GM18868 (cell line): ENCODE data around the gene PROB1.
"Not testable (repeated sequence)": the region's sequence is repeated elsewhere in the genome, so short reads cannot be mapped to it uniquely, and the experiment has no call there.

Experiments
- ATAC-seq: cut with Tn5 transposase; IDR thresholded peaks from one replicate; pipeline ENCODE4 v1.9.1; 2021; ENCODE audit warnings: mild to moderate bottlenecking, moderate library complexity; ENCODE audit not compliant: unreplicated experiment

Gene PROB1

GRCh38 chr5:139393497-139394122 lies 1.3 kb downstream of the PROB1 start:
- ATAC-seq: no peak

DNA sequence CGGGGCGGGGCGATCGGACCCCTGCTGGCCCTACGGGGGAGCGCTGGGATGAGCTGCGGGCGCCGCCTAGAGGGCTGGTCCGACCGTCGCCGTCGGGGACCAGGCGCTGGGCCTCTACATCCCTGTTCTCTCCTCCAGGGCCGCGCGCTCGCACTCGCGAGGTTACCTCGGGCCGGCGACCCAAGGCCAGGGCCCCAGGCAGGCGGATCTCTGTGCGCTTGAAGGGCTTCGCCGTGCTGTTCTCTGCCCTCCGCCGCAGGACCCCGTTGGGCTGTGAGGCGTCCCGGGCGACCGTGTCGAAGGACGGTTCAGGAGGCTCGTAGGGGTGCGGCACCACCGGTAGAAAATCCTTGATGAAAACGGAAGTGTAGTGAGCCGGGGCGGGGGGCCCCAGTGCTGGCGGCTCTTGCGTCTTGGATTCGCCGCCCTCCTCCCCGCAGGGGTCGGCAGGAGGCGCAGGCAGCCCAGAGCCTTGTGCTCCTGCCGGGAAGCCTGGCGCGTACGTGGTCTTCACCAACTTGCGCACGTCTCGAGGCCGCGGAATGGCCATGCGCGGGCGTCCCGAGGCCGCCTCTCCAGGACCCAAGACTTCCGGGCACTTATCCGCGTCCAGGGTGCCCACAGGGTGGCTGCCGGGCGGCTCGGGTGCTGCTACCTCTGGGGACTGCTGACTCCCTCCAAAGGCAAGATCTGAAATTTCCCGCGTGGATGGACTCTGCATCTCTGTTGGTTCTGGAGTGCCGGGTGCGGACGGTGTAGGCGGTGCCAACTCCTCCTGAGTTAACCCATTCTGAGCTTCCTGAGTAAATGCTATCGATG lies 2.0 kb downstream of the PROB1 start:
- ATAC-seq: peak; percentile 48

DNA sequence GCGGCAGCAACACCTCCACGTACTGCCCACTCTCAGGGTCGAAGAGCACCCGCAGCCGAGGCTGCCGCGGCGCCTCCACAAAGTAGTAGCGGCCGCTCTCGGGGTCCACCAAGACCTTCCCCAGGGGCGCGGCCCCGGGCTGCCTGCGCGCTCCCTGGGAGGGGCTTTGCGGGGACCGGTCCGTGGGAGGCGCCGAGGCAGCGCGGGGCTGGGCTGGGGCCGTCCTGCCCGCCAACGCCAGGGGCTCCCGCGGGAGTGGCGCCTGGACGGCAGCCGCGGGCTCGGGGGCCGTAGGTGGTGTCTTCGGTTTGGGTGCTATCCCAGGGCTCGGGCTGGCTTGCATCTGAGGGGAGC lies 2.6 kb downstream of the PROB1 start:
- ATAC-seq: no peak

DNA sequence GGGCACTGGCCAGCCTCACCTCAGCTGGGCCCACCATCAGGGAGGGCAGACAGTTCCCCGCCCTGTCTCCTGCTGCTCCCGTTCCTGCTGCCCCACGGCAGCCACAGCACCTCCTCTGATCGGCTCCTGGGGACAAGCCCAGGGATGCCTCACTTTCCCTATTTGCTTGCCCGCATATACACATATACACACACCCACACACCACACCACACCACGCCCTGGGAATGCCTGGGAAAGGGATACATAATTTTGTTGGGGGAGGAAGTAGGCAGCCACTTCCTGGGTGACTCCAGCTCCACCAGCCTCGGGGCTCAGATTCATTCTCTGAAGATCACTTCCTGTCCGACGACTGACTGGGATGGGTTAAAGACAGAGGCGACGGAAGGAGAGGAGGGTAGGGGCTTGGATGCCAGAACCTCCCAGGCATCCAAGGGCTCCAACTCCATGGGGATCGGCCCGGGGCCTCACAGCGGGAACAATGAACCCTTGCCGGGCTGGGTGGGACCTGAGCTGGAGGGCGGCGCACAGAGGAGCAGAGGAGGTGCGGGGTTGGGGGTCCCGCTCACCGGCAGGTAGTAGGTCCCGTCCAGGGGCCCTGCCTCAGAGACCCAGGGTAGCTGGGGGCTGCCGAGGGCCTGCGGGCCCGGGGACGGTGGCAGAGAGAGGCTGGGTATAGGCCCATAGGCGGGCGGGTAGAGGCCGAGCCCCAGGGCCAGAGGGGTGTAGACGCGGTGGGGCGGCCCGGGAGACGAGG lies 3.2 kb downstream of the PROB1 start:
- ATAC-seq: no peak

DNA sequence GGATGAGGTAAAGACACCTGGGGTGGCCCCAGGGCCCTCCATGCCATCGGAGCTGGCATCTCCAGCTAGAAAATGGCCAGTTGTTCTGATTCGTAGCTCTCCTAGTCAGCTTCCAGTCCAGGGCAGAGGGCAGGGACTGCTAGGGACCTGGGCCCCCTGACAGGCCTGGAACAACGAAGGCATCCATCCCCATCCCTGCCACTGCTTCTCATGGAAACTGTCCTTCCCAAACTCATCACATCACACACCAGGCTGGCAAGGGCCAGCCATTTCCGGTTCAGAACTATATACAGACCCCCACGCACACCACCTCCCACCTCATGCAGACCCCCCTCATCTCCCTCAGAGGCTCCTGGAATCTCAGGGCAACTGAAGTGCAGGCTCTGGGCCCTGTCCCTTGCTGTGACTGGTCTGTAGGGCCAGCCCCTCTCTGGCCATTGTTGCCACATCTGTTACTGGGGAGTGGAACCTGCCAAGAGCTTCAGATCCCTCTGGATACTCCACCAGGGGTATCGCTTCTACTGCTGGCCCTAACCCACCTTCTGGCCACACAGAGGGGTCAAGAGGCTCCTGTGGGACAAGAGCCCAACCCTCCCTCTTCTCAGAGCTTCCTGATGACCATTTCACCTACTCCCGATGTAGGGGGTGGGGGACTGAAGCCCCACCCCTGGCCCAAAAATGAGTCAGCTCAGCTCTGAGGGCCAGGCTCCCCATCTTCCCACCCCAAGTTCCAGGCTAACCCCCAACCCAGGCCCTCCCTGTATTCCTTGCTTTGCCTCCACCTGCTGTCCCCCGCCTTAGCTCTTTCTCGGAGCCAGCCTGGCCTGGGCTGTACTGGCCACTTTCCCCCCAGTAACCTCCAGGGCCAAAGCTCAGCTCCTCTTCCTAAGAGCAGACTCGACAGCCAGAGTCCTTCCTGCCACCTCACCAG lies 4.0 kb downstream of the PROB1 start:
- ATAC-seq: no peak

DNA sequence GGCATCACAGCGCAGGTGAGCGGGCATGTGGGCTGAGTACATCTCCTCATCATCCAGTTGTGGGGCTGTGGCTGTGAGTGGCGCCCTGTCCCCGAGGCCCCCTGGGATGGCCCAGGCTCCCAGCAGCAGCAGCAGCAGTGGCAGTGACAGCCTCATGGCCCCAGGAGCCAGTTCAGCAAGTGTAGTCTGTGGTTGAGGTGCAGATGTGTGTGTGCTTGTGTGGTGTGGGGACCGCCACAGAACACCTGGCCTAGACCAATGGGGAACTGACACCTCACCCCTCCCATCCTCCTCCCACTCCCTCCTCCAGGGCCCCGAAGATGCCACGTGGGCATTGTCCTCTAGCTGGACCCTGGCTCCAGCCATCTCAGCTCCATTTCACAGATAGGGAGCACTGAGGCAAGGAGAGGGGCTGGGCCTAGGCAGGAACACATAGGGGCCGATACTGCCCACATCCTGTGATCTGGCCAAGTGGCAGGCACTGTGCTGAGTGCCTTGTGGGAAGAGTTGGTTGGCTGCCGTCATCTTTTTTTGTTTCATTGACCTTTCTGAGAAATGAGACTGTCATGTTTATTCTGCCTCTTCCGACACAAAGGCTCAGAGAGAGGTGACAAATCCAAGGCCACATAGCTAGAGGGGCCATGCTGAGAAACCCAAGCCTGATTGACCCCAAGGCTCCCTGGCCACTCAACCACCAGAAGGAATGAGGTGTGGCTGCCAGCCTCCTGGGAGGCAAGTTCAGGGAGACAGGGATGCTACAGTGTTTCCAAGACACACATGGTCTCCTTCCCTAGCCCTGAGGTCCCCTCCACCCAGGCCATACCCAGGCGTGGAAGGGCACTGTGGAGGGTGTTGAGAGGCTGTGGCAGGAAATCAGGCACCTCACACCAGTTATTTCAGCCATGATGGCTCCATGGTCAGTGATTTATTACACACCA lies 4.9 kb downstream of the PROB1 start, which contains the start of gene MZB1:
Gene MZB1 (minus strand): TSS at position 213 of the 938 bp plus-strand sequence. CDS start 57 bp downstream, at position 156.
- peak; percentile 46 for ATAC-seq

DNA sequence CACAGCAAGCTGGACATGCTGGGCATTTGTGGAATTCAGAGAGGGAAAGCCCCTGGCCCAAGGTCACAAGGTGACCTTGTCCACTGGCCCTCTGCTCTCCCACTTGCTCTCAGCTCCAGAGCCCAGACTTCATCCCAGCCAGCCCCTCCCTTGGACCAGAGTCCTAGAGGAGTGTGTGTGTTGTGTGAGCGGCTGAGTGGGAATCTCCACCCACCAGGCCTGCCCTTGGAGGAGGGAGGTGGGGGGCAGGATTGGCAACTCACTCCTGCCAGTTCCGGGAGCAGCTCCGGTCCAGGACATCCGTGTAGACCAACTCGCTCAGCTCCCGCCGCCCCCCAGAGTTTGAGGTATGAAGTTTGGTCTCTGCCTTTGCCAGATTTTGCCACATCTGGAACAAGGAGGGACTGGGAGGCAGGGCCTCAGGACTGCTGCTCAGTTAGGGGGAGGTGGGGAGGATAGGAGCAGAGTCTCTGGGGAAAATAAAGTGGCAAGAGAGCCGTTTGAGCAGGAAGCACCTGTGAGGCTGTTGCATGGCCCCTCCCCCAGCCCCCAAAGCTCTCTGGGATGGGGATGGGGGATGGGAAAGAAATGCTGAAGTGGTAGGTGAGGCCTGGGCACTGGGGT lies 6.6 kb downstream of the PROB1 start:
- ATAC-seq: no peak

GRCh38 chr5:139387611-139388197 lies 7.2 kb downstream of the PROB1 start:
- no peak for ATAC-seq

DNA sequence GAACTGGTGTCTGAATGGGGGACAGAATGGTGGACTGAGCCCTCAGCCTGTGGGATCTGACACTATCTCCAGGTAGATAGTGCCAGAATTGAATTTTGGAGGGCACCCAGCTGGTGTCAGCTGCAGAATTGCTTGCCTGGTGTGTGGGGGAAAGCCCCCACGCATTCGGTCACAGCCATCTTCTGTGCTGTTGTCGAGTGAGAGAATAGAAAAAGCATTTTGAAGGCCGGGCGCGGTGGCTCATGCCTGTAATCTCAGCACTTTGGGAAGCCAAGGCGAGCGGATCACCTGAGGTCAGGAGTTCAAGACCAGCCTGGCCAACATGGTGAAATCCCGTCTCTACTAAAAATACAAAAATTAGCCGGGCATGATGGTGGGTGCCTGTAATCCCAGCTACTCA lies 7.9 kb downstream of the PROB1 start:
- ATAC-seq: not testable (repeated sequence)

GRCh38 chr5:139386050-139386438 lies 8.9 kb downstream of the PROB1 start:
- ATAC-seq: no peak

DNA sequence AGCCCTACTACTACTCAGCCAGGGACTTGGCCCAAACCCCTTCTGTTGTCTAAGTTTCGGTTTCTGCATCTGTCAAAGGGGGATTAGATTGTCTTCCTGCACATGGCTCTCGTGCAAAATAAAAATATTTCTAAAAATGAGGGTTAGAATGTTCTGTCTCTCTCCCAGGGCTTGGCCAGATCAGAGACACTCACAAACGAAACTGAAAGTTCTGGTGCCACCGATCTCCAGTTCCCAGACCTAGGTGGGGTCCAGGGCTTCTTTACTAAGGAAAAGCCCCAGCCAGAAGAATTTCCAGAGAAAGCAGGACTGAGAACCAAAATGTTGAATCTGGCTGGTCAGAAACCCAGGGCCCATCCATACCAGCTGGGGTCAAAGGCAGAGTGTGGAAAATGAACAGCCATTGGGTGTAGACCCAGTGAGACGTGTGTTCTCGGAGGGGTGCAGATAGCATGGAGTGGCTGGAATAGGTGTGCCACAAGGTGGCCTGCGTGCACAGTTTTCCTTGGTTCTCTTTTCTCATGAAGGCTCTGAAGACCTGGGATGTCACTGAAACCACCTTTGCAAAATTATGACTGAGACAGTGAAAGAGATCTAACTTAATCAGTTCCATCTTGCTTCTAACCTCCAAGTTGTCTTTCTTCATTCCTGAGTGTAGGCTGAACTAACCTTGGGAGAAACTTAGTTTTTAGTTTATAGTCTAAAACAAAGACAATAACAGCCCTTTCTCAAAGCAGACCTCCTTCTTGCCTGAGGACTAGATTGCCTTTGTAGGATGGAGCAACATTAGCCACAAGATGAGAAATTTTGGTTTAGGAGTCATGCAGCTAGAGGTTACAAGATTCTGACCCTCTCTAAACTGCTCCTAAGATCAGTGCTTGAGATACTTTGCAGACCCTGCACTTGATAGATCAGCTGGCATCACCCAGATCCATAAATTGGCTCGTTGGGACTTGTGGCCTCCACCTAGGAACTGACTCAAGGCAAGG lies 9.5 kb downstream of the PROB1 start:
- no peak for ATAC-seq

- no peak for ATAC-seq
Observed at GRCh38 chr5:139384591-139385051, 10.3 kb downstream of the PROB1 start.

GRCh38 chr5:139383993-139384590 lies 10.8 kb downstream of the PROB1 start:
- ATAC-seq: no peak

DNA sequence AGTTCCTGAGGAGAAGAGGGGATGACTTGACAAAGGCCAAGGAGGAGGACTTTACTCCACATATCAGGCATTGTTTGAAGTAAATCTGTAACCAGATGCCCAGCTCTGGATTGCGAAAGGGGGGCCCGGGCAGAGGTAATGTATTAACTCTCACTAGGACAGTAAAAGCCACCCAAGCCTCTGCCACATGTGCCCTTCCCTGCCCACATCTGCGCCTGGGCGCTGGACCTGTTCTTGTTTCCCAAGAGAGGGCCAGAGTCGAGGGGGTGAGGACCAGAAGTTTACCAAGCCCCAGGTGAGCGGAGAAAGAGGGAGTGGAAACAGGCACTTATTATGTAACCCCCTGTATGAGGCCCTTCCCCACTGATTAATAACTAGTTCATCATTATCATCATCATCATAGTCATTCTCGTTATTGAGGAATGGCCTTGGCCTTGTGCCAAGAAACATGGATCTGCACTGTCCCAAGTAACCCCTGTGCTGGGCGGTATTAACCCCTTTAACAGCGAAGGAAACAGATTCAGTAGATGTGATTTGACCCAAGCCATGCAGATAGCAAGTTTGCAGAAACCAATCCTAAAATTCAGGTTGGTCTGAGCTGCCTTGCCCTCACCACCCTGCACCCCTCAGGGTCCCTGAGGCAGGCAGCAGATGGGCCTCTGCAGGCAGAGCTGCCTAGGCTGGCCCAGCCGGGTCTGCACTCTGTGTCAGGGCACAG lies 11.5 kb downstream of the PROB1 start, which contains the start of gene SLC23A1:
Gene SLC23A1 (minus strand): TSS at position 23 of the 718 bp plus-strand sequence. CDS start 44 bp downstream, outside the sequence.
- ATAC-seq: no peak

DNA sequence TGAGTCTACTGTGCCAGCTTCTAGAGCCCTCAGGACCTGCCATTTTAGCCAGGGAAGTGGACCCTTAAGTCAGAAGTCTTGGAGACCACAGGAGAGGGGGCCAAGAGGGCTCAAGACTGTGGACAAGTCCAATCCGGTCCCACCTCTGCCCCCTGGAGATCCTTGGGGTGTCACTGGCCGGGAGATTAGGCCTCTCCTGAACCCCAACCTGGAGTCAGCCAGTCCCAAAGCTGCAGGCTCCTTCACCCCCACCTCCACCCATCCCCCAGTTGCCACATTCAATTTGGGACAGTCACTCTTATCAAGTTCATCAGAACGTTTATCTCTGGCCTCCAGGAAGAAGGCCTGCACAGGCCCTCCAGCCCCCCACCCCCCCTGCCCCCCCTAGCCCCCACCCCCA lies 12.1 kb downstream of the PROB1 start:
- ATAC-seq: no peak
